Duodenal mucosa (tissue), 2 donors: ENCODE measurements around the gene LRRC32.

Experiments
- H3K27ac ChIP-seq: one replicate; pipeline ENCODE4 v1.7.0; 2013; ENCODE audit warnings: low read depth, low read length
- H3K27me3 ChIP-seq, 2 donors: one replicate each; pipeline ENCODE4 v1.7.0; 2013; ENCODE audit warnings: low read length in 2 of 2, control low read depth in 1 of 2; ENCODE audit not compliant: insufficient read depth in 2 of 2, control insufficient read depth in 1 of 2
- H3K36me3 ChIP-seq, 2 donors: one replicate each; pipeline ENCODE4 v1.7.0; 2013; ENCODE audit warnings: low read length in 2 of 2, control low read depth in 1 of 2; ENCODE audit not compliant: insufficient read depth in 2 of 2, control insufficient read depth in 1 of 2
- H3K4me1 ChIP-seq, 2 donors: one replicate each; pipeline ENCODE4 v1.7.0; 2013; ENCODE audit warnings: low read length in 2 of 2, control low read depth in 1 of 2; ENCODE audit not compliant: insufficient read depth in 2 of 2, control insufficient read depth in 1 of 2
- H3K4me3 ChIP-seq, 2 donors: one replicate each; pipeline ENCODE4 v1.7.0; 2013; ENCODE audit warnings: low read length in 2 of 2, low read depth in 1 of 2
- H3K9ac ChIP-seq, 2 donors: one replicate each; pipeline ENCODE4 v1.7.0; 2013; ENCODE audit warnings: low read length in 2 of 2, low read depth in 1 of 2
- H3K9me3 ChIP-seq, 2 donors: one replicate each; pipeline ENCODE4 v1.7.0; 2013; ENCODE audit warnings: low read length in 2 of 2, control low read depth in 1 of 2; ENCODE audit not compliant: control insufficient read depth in 1 of 2

Gene LRRC32

GRCh38 chr11:76689313-76690260, 19.0 kb upstream of the LRRC32 start:
- H3K9ac ChIP-seq: no peak overlapping the region
- H3K4me3 ChIP-seq: no peak overlapping the region
- no peaks in the 10 kb centered on the region for H3K27me3 ChIP-seq
- H3K9me3 ChIP-seq: no peaks in the 10 kb centered on the region
- peaks cover 6 to 10% of the 10 kb centered on the region in 2 donors for H3K4me1 ChIP-seq
- no peak overlapping the region for H3K27ac ChIP-seq
- no peaks in the 10 kb centered on the region for H3K36me3 ChIP-seq

- Histone ChIP-seq H3K9me3 (no peaks in the 10 kb centered on the region), H3K4me3 (no peak overlapping the region), H3K4me1 (peaks cover 6 to 10% of the 10 kb centered on the region in 2 donors), H3K27ac (no peak overlapping the region), H3K27me3 (no peaks in the 10 kb centered on the region), H3K36me3 (no peaks in the 10 kb centered on the region), H3K9ac (no peak overlapping the region)
Observed at GRCh38 chr11:76688146-76688545, 17.6 kb upstream of the LRRC32 start.

GRCh38 chr11:76686261-76687079, 15.9 kb upstream of the LRRC32 start:
- no peak overlapping the region for H3K9ac ChIP-seq

GRCh38 chr11:76685831-76686230, 15.3 kb upstream of the LRRC32 start:
- Histone ChIP-seq H3K9me3 (no peaks in the 10 kb centered on the region), H3K27ac (no peak overlapping the region), H3K4me1 (peaks cover 6 to 10% of the 10 kb centered on the region in 2 donors), H3K4me3 (no peak overlapping the region), H3K27me3 (no peaks in the 10 kb centered on the region), H3K9ac (no peak overlapping the region), H3K36me3 (no peaks in the 10 kb centered on the region)

More at GRCh38 chr11:76686261-76687079, 15.9 kb upstream of the LRRC32 start:
- H3K4me3 ChIP-seq: peak overlapping the region in 1 of 2 donors; percentile 38
- H3K36me3 ChIP-seq: no peaks in the 10 kb centered on the region
- H3K27me3 ChIP-seq: no peaks in the 10 kb centered on the region
- no peak overlapping the region for H3K27ac ChIP-seq
- H3K9me3 ChIP-seq: no peaks in the 10 kb centered on the region
- H3K4me1 ChIP-seq: peaks cover 6 to 10% of the 10 kb centered on the region in 2 donors

GRCh38 chr11:76685237-76685636, 14.7 kb upstream of the LRRC32 start:
- Histone ChIP-seq H3K4me1 (peaks cover 9 to 10% of the 10 kb centered on the region in 2 donors), H3K4me3 (no peak overlapping the region), H3K36me3 (no peaks in the 10 kb centered on the region), H3K27me3 (no peaks in the 10 kb centered on the region), H3K9ac (no peak overlapping the region), H3K27ac (no peak overlapping the region), H3K9me3 (no peaks in the 10 kb centered on the region)

GRCh38 chr11:76684516-76684915, 14.0 kb upstream of the LRRC32 start:
- Histone ChIP-seq H3K27ac (no peak overlapping the region), H3K36me3 (no peaks in the 10 kb centered on the region), H3K27me3 (no peaks in the 10 kb centered on the region), H3K4me3 (no peak overlapping the region), H3K4me1 (peaks cover 9 to 10% of the 10 kb centered on the region in 2 donors), H3K9ac (no peak overlapping the region), H3K9me3 (no peaks in the 10 kb centered on the region)

GRCh38 chr11:76683161-76684095, 12.9 kb upstream of the LRRC32 start:
- no peaks in the 10 kb centered on the region for H3K9me3 ChIP-seq
- H3K27ac ChIP-seq: no peak overlapping the region

GRCh38 chr11:76682684-76683083, 12.1 kb upstream of the LRRC32 start:
- no peak overlapping the region for H3K9ac ChIP-seq
- H3K27me3 ChIP-seq: no peaks in the 10 kb centered on the region
- no peaks in the 10 kb centered on the region for H3K9me3 ChIP-seq
- H3K4me1 ChIP-seq: peaks cover 9 to 10% of the 10 kb centered on the region in 2 donors
- H3K27ac ChIP-seq: no peak overlapping the region
- H3K36me3 ChIP-seq: no peaks in the 10 kb centered on the region
- no peak overlapping the region for H3K4me3 ChIP-seq

More at GRCh38 chr11:76683161-76684095, 12.9 kb upstream of the LRRC32 start:
- peaks cover 9 to 10% of the 10 kb centered on the region in 2 donors for H3K4me1 ChIP-seq
- no peak overlapping the region for H3K9ac ChIP-seq
- H3K4me3 ChIP-seq: no peak overlapping the region
- H3K36me3 ChIP-seq: no peaks in the 10 kb centered on the region
- H3K27me3 ChIP-seq: no peaks in the 10 kb centered on the region

GRCh38 chr11:76682106-76682505, 11.6 kb upstream of the LRRC32 start:
- peaks cover 9 to 10% of the 10 kb centered on the region in 2 donors for H3K4me1 ChIP-seq
- no peaks in the 10 kb centered on the region for H3K36me3 ChIP-seq
- H3K9me3 ChIP-seq: no peaks in the 10 kb centered on the region
- no peak overlapping the region for H3K4me3 ChIP-seq
- H3K27me3 ChIP-seq: no peaks in the 10 kb centered on the region
- no peak overlapping the region for H3K27ac ChIP-seq
- H3K9ac ChIP-seq: no peak overlapping the region
